HFFc6 (cell line): ENCODE data around the gene EXOC2. TPM values are rescaled to one million over a fixed set of nuclear protein-coding genes. Genes with fewer than 3 reads are reported as not detected.

Experiments used
- DNase-seq: peaks from one replicate; pipeline ENCODE4 v3.0.0-alpha.2; 2018
- H3K27ac Mint-ChIP-seq: 2 replicates; pipeline ENCODE4 v1.8.0; 2020; ENCODE audit warnings: mild to moderate bottlenecking, mixed read lengths
- H3K27me3 Mint-ChIP-seq: 2 replicates; pipeline ENCODE4 v1.8.0; 2021; ENCODE audit warnings: mild to moderate bottlenecking, moderate library complexity, mixed read lengths; ENCODE audit not compliant: insufficient read depth
- H3K36me3 Mint-ChIP-seq: 2 replicates; pipeline ENCODE4 v1.8.0; 2021; ENCODE audit warnings: low read depth, mixed read lengths
- H3K4me1 Mint-ChIP-seq: 2 replicates; pipeline ENCODE4 v1.8.0; 2020; ENCODE audit warnings: low read depth, mixed read lengths
- H3K4me3 Mint-ChIP-seq: 2 replicates; pipeline ENCODE4 v1.8.0; 2020; ENCODE audit warnings: mild to moderate bottlenecking, moderate library complexity, mixed read lengths
- H3K9me3 Mint-ChIP-seq: 2 replicates; pipeline ENCODE4 v1.8.0; 2020; ENCODE audit warnings: mild to moderate bottlenecking, mixed read lengths
- CTCF ChIP-seq: fragments of 200-600 bp; sonication (generic); IDR thresholded peaks from 2 replicates; pipeline ENCODE4 v1.5.0; 2021; ENCODE audit warnings: antibody characterized with exemption, mild to moderate bottlenecking
- total RNA-seq, 6 experiments: library from RNA; stranded (reverse); fragmentation: NEBNext Ultra II Directional; extraction: Animal tissue kit (Norgen Biotek cat#: 25700); gene quantifications; 2 replicates in 1 of 6; 3 replicates in 5 of 6; pipeline ENCODE4 v1.2.3, GENCODE V29; 2021

The EXOC2 gene
- total RNA-seq, 6 experiments from 2014 or later: 19.3 to 22.4 (median 20.3) TPM

GRCh38 chr6:475314-475713 lies 217.6 kb downstream of the EXOC2 start:
- no peak overlapping the region for H3K27ac Mint-ChIP-seq
- H3K27me3 Mint-ChIP-seq: peaks cover 4% of the 10 kb centered on the region
- TF ChIP-seq CTCF: no peak
- H3K9me3 Mint-ChIP-seq: no peaks in the 10 kb centered on the region; the same call in 1 of the 2 replicates
- no peak overlapping the region for H3K4me3 Mint-ChIP-seq
- no peaks in the 10 kb centered on the region for H3K36me3 Mint-ChIP-seq
- H3K4me1 Mint-ChIP-seq: no peaks in the 10 kb centered on the region
- DNase-seq: no peak

- H3K9me3 Mint-ChIP-seq: peaks cover 4% of the 10 kb centered on the region; the same call in 1 of the 2 replicates
- TF ChIP-seq CTCF: no peak
- no peaks in the 10 kb centered on the region for H3K4me1 Mint-ChIP-seq
- peaks cover 4% of the 10 kb centered on the region for H3K27me3 Mint-ChIP-seq
- no peak for DNase-seq
- H3K4me3 Mint-ChIP-seq: no peak overlapping the region
- H3K27ac Mint-ChIP-seq: no peak overlapping the region
- H3K36me3 Mint-ChIP-seq: no peaks in the 10 kb centered on the region
These were observed 218.3 kb downstream of the EXOC2 start for GRCh38 chr6:474453-475185.

GRCh38 chr6:473768-474452 lies 219.0 kb downstream of the EXOC2 start:
- H3K4me1 Mint-ChIP-seq: no peaks in the 10 kb centered on the region
- DNase-seq: no peak
- no peak for TF ChIP-seq CTCF
- H3K27ac Mint-ChIP-seq: no peak overlapping the region
- H3K36me3 Mint-ChIP-seq: no peaks in the 10 kb centered on the region
- H3K4me3 Mint-ChIP-seq: no peak overlapping the region
- peaks cover 4% of the 10 kb centered on the region; the same call in 1 of the 2 replicates for H3K9me3 Mint-ChIP-seq
- H3K27me3 Mint-ChIP-seq: peaks cover 4% of the 10 kb centered on the region

- H3K36me3 Mint-ChIP-seq: no peaks in the 10 kb centered on the region
- H3K9me3 Mint-ChIP-seq: peaks cover 4% of the 10 kb centered on the region; the same call in 1 of the 2 replicates
- no peak overlapping the region for H3K4me3 Mint-ChIP-seq
- peaks cover 4% of the 10 kb centered on the region for H3K27me3 Mint-ChIP-seq
- no peak overlapping the region for H3K27ac Mint-ChIP-seq
- no peaks in the 10 kb centered on the region for H3K4me1 Mint-ChIP-seq
- no peak for DNase-seq
- no peak for TF ChIP-seq CTCF
These were observed 219.6 kb downstream of the EXOC2 start for GRCh38 chr6:473356-473755.

GRCh38 chr6:470901-471448 lies 222.0 kb downstream of the EXOC2 start:
- Mint-ChIP-seq H3K27me3 (peaks cover 8% of the 10 kb centered on the region), H3K27ac (no peak overlapping the region), H3K4me3 (no peak overlapping the region), H3K9me3 (peaks cover 12% of the 10 kb centered on the region), H3K36me3 (no peaks in the 10 kb centered on the region), H3K4me1 (no peaks in the 10 kb centered on the region)
- DNase-seq: no peak
- no peak for TF ChIP-seq CTCF
